Tibial nerve (tissue), 4 donors: ENCODE data around the gene PLSCR4. TPM values are rescaled to one million over a fixed set of nuclear protein-coding genes. Genes with fewer than 3 reads are reported as not detected.
A peak's percentile ranks its signal among the peaks of the same experiment; 100 is the strongest.

Experiments used
- DNase-seq, 2 donors: peaks; one replicate each; pipeline ENCODE4 v3.0.0-alpha.2; 2019; ENCODE audit warnings: low spot score in 2 of 2
- H3K27ac ChIP-seq, 4 donors: fragments of 200-600 bp; sonication (generic) in 3 of 4; one replicate each; pipeline ENCODE4 v1.5.1; 2017 to 2019; ENCODE audit warnings: mild to moderate bottlenecking in 1 of 4
- H3K27me3 ChIP-seq, 2 donors: fragments of 200-600 bp; sonication (generic) in 1 of 2; one replicate each; pipeline versions ENCODE4 v1.5.1 to v1.6.0; 2017 to 2019
- H3K36me3 ChIP-seq, 3 donors: fragments of 200-600 bp; sonication (generic); one replicate each; pipeline ENCODE4 v1.5.1; 2018 to 2019
- H3K4me1 ChIP-seq, 4 donors: fragments of 200-600 bp; sonication (generic) in 3 of 4; one replicate each; pipeline ENCODE4 v1.5.1; 2017 to 2019
- H3K4me3 ChIP-seq, 4 donors: fragments of 200-600 bp; sonication (generic) in 3 of 4; one replicate each; pipeline ENCODE4 v1.5.1; 2017 to 2019; ENCODE audit warnings: mild to moderate bottlenecking in 1 of 4, moderate library complexity in 1 of 4
- H3K9me3 ChIP-seq, 4 donors: fragments of 200-600 bp; sonication (generic) in 3 of 4; one replicate each; pipeline ENCODE4 v1.5.1; 2017 to 2019
- EP300 ChIP-seq, 2 donors: sonication (generic); formaldehyde crosslinking; IDR thresholded peaks; one replicate each; pipeline ENCODE4 v1.6.1; 2017; ENCODE audit warnings: antibody characterized with exemption in 2 of 2, mild to moderate bottlenecking in 1 of 2
- POLR2A ChIP-seq, 2 donors: fragments of 450-650 bp; IDR thresholded peaks; one replicate each; pipeline ENCODE4 v1.6.1; 2017; ENCODE audit warnings: antibody characterized with exemption in 2 of 2, mild to moderate bottlenecking in 2 of 2, moderate library complexity in 2 of 2
- WGBS, 2 donors: methylation state at CpG; one replicate each; pipeline ENCODE4 v1.1.5; 2018; 5-methylcytosine and 5-hydroxymethylcytosine counted together
- total RNA-seq, 4 donors: library from RNA; depleted of rRNA; stranded (reverse); fragments of >200 nt; gene quantifications; one replicate each; pipeline ENCODE4 v1.1.0, GENCODE V29; 2016
- TF ChIP-seq, protein P1 (sequence below), 5 experiments: fragments of 200-600 bp in 3 of 5; fragments of 450-650 bp in 2 of 5; sonication (generic) in 3 of 5; IDR thresholded peaks; one replicate each; pipeline ENCODE4 v1.5.1; 2016 to 2019; ENCODE audit warnings: antibody characterized with exemption in 5 of 5, mild to moderate bottlenecking in 3 of 5, moderate library complexity in 2 of 5

The PLSCR4 gene
- total RNA-seq, 4 donors from 2014 or later, result 85.8 to 217 (median 128) TPM

DNA sequence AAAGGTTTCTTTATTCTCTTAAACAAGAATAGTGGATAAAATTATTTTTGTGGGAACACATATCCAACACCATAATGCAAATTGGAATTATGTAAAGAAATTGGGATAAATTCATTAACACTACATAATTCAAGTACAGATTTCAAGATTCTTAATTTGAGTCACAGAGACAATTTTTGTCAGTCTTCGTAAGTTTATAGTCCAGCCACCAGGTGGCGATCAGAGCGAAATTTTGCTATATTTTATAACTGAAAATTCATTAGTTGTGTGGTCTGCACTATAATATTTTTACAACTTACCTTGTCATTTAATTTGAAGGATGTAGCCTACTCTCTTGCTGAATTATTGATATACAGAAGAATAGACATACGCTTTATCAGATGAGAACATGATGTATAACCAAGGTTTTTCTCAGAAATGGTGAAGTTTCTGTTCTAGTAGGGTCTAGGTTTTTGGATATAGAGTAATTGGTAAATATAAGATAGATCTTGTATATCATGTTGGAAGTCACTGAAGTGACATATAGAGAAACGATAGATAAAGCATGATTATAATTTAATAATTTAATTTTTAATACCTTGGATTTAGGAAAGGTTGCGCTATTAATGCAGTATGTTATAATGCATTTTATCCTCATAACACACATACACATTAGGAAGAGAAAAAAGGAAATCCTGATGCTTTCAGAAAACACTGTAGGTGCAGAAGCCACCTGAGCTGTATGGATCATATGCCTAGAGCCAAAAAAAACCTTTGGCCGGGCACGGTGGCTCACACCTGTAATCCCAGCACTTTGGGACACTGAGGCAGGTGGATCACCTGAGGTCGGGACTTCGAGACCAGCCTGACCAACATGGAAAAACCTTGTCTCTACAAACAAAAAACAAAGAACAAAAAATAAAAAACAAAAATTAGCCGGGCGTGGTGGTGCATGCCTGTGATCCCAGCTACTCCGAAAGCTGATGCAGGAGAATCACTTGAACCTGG, 31.7 kb downstream of the PLSCR4 start:
- no peak for TF ChIP-seq EP300 (IDR thresholded peaks at IDR 0.05)
- TF ChIP-seq, protein P1, sequence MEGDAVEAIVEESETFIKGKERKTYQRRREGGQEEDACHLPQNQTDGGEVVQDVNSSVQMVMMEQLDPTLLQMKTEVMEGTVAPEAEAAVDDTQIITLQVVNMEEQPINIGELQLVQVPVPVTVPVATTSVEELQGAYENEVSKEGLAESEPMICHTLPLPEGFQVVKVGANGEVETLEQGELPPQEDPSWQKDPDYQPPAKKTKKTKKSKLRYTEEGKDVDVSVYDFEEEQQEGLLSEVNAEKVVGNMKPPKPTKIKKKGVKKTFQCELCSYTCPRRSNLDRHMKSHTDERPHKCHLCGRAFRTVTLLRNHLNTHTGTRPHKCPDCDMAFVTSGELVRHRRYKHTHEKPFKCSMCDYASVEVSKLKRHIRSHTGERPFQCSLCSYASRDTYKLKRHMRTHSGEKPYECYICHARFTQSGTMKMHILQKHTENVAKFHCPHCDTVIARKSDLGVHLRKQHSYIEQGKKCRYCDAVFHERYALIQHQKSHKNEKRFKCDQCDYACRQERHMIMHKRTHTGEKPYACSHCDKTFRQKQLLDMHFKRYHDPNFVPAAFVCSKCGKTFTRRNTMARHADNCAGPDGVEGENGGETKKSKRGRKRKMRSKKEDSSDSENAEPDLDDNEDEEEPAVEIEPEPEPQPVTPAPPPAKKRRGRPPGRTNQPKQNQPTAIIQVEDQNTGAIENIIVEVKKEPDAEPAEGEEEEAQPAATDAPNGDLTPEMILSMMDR (IDR thresholded peaks at IDR 0.05), result peak; percentile 48 to 82 (median 71)
- peaks cover 0 to 58% (median 12%) of the 10 kb centered on the region in 4 donors for H3K4me1 ChIP-seq
- 68 to 69% methylated on average over 13 of the region's 13 CpGs for WGBS, 2 donors
- no peaks in the 10 kb centered on the region for H3K9me3 ChIP-seq
- H3K27me3 ChIP-seq, result no peaks in the 10 kb centered on the region
- peak in 1 of 2 donors; percentile 42 for DNase-seq
- H3K36me3 ChIP-seq, result peaks cover 0 to 30% (median 0%) of the 10 kb centered on the region in 3 donors
- peak overlapping the region in 1 of 4 donors; percentile 44 for H3K27ac ChIP-seq
- H3K4me3 ChIP-seq, result no peak overlapping the region

DNA sequence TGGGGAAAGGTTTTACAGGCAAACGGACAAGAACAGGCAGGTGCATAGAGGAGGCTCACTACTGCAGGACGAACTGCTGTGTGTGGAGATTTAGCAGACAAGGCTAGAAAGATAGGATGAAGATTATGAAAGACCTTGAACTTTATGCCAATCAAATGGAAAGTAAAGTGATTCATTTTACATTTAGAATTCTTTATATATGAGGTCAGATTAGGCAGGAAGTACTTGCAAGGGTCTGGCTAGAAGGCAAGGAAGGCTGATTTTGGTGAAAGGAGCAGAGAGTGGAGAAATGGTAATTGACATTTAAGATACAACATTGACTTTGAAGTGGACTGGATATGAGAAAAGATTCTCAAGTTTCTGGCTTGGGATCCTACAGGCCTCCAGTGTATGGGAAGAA, 33.6 kb downstream of the PLSCR4 start:
- Histone ChIP-seq H3K27me3 (no peaks in the 10 kb centered on the region), H3K36me3 (peaks cover 0 to 36% (median 0%) of the 10 kb centered on the region in 3 donors), H3K27ac (no peak overlapping the region), H3K4me3 (no peak overlapping the region), H3K9me3 (no peaks in the 10 kb centered on the region), H3K4me1 (peaks cover 0 to 45% (median 9%) of the 10 kb centered on the region in 4 donors)
- no peak for DNase-seq
- TF ChIP-seq EP300 (IDR thresholded peaks at IDR 0.05), result no peak
- TF ChIP-seq POLR2A (IDR thresholded peaks at IDR 0.05), result no peak
- TF ChIP-seq, protein P1 (IDR thresholded peaks at IDR 0.05), result no peak
- WGBS, 2 donors, result 87% methylated on average over 2 of the region's 2 CpGs

DNA sequence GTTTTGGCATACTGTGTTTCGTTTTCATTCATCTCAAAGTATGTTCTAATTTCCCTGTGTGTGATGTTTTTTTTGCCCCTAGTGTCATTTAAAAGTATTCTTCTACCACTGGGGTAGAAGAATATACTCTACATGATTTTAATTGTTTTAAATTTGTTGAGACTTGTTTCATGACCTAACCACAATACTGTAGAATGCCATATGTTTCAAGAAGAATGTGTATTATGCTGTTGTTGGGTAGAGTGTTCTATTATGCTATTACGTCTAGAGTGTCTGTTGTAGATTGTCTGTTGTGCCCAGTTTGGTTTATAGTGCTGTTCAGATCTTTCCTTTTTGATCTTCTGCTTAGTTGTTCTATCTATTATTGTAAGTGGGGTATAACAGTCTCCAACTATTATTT, 36.4 kb downstream of the PLSCR4 start:
- Histone ChIP-seq H3K4me3 (no peak overlapping the region), H3K9me3 (no peaks in the 10 kb centered on the region), H3K36me3 (peaks cover 0 to 43% (median 0%) of the 10 kb centered on the region in 3 donors), H3K27me3 (no peaks in the 10 kb centered on the region), H3K4me1 (peaks cover 0 to 18% (median 2%) of the 10 kb centered on the region in 4 donors), H3K27ac (no peak overlapping the region)
- 93 to 98% methylated on average over 2 of the region's 2 CpGs for WGBS, 2 donors
- no peak for TF ChIP-seq EP300 (IDR thresholded peaks at IDR 0.05)
- TF ChIP-seq POLR2A (IDR thresholded peaks at IDR 0.05), result no peak
- TF ChIP-seq, protein P1 (IDR thresholded peaks at IDR 0.05), result no peak
- no peak for DNase-seq

DNA sequence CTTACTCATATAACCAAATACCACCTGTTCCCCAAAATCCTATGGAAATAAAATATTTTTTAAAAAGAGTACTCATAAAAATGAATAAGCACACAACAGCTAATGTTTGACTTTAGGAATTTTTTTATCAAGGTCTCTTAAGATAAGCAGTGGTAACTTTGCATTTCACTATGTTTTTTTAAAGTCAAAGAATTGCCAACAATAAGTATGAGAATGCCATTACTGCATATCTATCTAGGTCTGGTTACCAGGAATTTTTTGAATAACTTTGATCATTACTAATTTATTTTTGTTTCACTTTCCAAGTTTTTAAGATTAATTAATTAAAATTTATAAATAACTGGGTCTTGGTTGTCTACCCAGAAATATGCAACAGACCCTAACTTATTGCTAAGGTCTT, 41.5 kb downstream of the PLSCR4 start:
- no peaks in the 10 kb centered on the region for H3K27me3 ChIP-seq
- no peak overlapping the region for H3K27ac ChIP-seq
- TF ChIP-seq EP300 (IDR thresholded peaks at IDR 0.05) (no peak), POLR2A (IDR thresholded peaks at IDR 0.05) (no peak)
- TF ChIP-seq, protein P1 (IDR thresholded peaks at IDR 0.05), result no peak
- no peaks in the 10 kb centered on the region for H3K4me1 ChIP-seq
- no peak overlapping the region for H3K4me3 ChIP-seq
- H3K9me3 ChIP-seq, result no peaks in the 10 kb centered on the region
- peaks cover 0 to 58% (median 0%) of the 10 kb centered on the region in 3 donors for H3K36me3 ChIP-seq
- DNase-seq, result no peak

DNA sequence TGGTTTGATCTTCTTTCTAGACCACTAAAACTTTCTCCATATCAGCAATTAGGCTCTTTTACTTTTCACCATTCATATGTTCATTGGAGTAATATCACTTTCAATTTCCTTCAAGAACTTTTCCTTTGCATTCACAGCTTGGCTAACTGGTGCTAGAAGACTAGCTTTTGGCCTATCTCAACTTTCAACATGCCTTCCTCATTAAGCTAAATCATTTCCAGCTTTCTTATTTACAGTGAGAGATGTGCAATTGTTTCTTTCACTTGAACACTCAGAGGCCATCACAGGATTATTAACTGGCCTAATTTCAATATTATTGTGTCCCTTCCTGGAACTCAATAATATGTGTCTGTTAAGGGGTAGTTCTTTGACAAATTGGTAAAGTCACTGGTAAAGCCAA, 47.1 kb downstream of the PLSCR4 start:
- Histone ChIP-seq H3K27me3 (no peaks in the 10 kb centered on the region), H3K9me3 (no peaks in the 10 kb centered on the region), H3K4me1 (no peaks in the 10 kb centered on the region), H3K27ac (no peak overlapping the region), H3K36me3 (peaks cover 0 to 80% (median 0%) of the 10 kb centered on the region in 3 donors), H3K4me3 (no peak overlapping the region)
- DNase-seq, result no peak
- TF ChIP-seq, protein P1 (IDR thresholded peaks at IDR 0.05), result no peak
- TF ChIP-seq EP300 (IDR thresholded peaks at IDR 0.05) (no peak), POLR2A (IDR thresholded peaks at IDR 0.05) (no peak)
